CD14-positive monocyte (primary cell): ENCODE measurements around the gene AP1G2. TPM values are rescaled to one million over a fixed set of nuclear protein-coding genes. Genes with fewer than 3 reads are reported as not detected.

Experiments used
- DNase-seq, 3 donors: peaks; one replicate each; pipeline ENCODE4 v3.0.0-alpha.2; 2011 to 2022
- H2AFZ ChIP-seq: 2 replicates; pipeline ENCODE4 v1.6.0; 2012; ENCODE audit warnings: mild to moderate bottlenecking, low read depth, low read length, inconsistent platforms; ENCODE audit not compliant: insufficient read depth, poor library complexity, severe bottlenecking
- H3K27ac ChIP-seq, 2 donors: 1 replicate in 1 of 2; 2 replicates in 1 of 2; pipeline ENCODE4 v1.5.1; 2012 to 2013; ENCODE audit warnings: low read length in 2 of 2, control low read depth in 1 of 2, inconsistent platforms in 1 of 2, low read depth in 1 of 2, mild to moderate bottlenecking in 1 of 2
- H3K27me3 ChIP-seq, 2 donors: one replicate each; pipeline versions ENCODE4 v1.6.0 to v1.6.1; 2011 to 2013; ENCODE audit warnings: low read length in 2 of 2; ENCODE audit not compliant: control insufficient read depth in 2 of 2, insufficient read depth in 2 of 2
- H3K36me3 ChIP-seq, 2 donors: replicated peaks in 1 of 2; 1 replicate in 1 of 2; 2 replicates in 1 of 2; pipeline versions ENCODE4 v1.5.1 to v1.6.1; 2012 to 2013; ENCODE audit warnings: low read length in 2 of 2, control low read depth in 1 of 2, inconsistent platforms in 1 of 2, mild to moderate bottlenecking in 1 of 2; ENCODE audit not compliant: insufficient read depth in 2 of 2, control insufficient read depth in 1 of 2
- H3K4me1 ChIP-seq, 2 donors: 1 replicate in 1 of 2; 2 replicates in 1 of 2; pipeline versions ENCODE4 v1.5.1 to v1.6.1; 2012 to 2013; ENCODE audit warnings: low read length in 2 of 2, control low read depth in 1 of 2, inconsistent platforms in 1 of 2, mild to moderate bottlenecking in 1 of 2, moderate library complexity in 1 of 2; ENCODE audit not compliant: insufficient read depth in 2 of 2, control insufficient read depth in 1 of 2
- H3K4me2 ChIP-seq: replicated peaks from 2 replicates; pipeline ENCODE3; 2012; ENCODE audit warnings: low read length, moderate library complexity, mild to moderate bottlenecking; ENCODE audit not compliant: poor library complexity, severe bottlenecking; ENCODE audit errors: extremely low read depth
- H3K4me3 ChIP-seq, 3 experiments: fragments of 200-600 bp in 1 of 3; sonication (generic) in 1 of 3; replicated peaks in 1 of 3; 1 replicate in 2 of 3; 2 replicates in 1 of 3; pipeline ENCODE4 v1.5.1; 2011 to 2013; ENCODE audit warnings: low read length in 3 of 3, mild to moderate bottlenecking in 3 of 3, control low read depth in 2 of 3, low read depth in 2 of 3, inconsistent platforms in 1 of 3, moderate library complexity in 1 of 3
- H3K79me2 ChIP-seq: 2 replicates; pipeline ENCODE4 v1.6.0; 2012; ENCODE audit warnings: mild to moderate bottlenecking, control low read depth, inconsistent platforms, low read length, moderate library complexity; ENCODE audit not compliant: insufficient read depth
- H3K9ac ChIP-seq: 2 replicates; pipeline ENCODE4 v1.6.0; 2017; ENCODE audit warnings: low read length, mild to moderate bottlenecking; ENCODE audit not compliant: insufficient read depth, poor library complexity, severe bottlenecking
- H3K9me3 ChIP-seq, 2 donors: replicated peaks in 1 of 2; 1 replicate in 1 of 2; 2 replicates in 1 of 2; pipeline versions ENCODE4 v1.5.1 to v1.6.1; 2012 to 2013; ENCODE audit warnings: low read length in 2 of 2, control low read depth in 1 of 2; ENCODE audit not compliant: control insufficient read depth in 1 of 2, insufficient read depth in 1 of 2
- H4K20me1 ChIP-seq: 2 replicates; pipeline ENCODE4 v1.6.0; 2012; ENCODE audit warnings: mild to moderate bottlenecking, low read length, control low read depth, moderate library complexity; ENCODE audit not compliant: insufficient read depth
- H3K27ac Mint-ChIP-seq, 7 donors: one replicate each; pipeline ENCODE4 v1.8.0; 2020; ENCODE audit warnings: mild to moderate bottlenecking in 7 of 7, mixed read lengths in 7 of 7, moderate library complexity in 6 of 7, inconsistent platforms in 2 of 7
- H3K27me3 Mint-ChIP-seq, 3 donors: one replicate each; pipeline ENCODE4 v1.8.0; 2021 to 2022; ENCODE audit warnings: low read depth in 3 of 3, mild to moderate bottlenecking in 3 of 3, mixed read lengths in 3 of 3, moderate library complexity in 3 of 3, inconsistent platforms in 1 of 3
- H3K36me3 Mint-ChIP-seq, 2 donors: one replicate each; pipeline ENCODE4 v1.8.0; 2020; ENCODE audit warnings: mixed read lengths in 2 of 2, inconsistent platforms in 1 of 2, mild to moderate bottlenecking in 1 of 2
- H3K4me1 Mint-ChIP-seq: one replicate; pipeline ENCODE4 v1.8.0; 2020; ENCODE audit warnings: mild to moderate bottlenecking, mixed read lengths
- H3K4me3 Mint-ChIP-seq, 2 donors: one replicate each; pipeline ENCODE4 v1.8.0; 2020; ENCODE audit warnings: mild to moderate bottlenecking in 2 of 2, mixed read lengths in 2 of 2, moderate library complexity in 1 of 2
- H3K9me3 Mint-ChIP-seq, 7 donors: one replicate each; pipeline ENCODE4 v1.8.0; 2020 to 2022; ENCODE audit warnings: mixed read lengths in 7 of 7, mild to moderate bottlenecking in 6 of 7, moderate library complexity in 6 of 7, inconsistent platforms in 2 of 7
- WGBS: methylation state at CpG from one replicate; pipeline ENCODE4 v1.1.5; 2013; ENCODE audit warnings: missing lambda C conversion rate; ENCODE audit not compliant: insufficient coverage; 5-methylcytosine and 5-hydroxymethylcytosine counted together
- intact Hi-C, 2 donors: fragments of 100-400 bp; cut with micrococcal nuclease; formaldehyde crosslinking; loops; one replicate each; pipeline versions ENCODE4 v1.15.0 to v1.15.1; 2023
- polyA plus RNA-seq, 3 donors: library from polyadenylated mRNA; depleted of rRNA in 1 of 3; unstranded in 2 of 3; stranded (reverse) in 1 of 3; fragments of 300-500 nt in 2 of 3; fragments of >200 nt in 1 of 3; fragmentation: Illumina TruSeq in 2 of 3; gene quantifications; 1 replicate in 2 of 3; 2 replicates in 1 of 3; pipeline ENCODE4 v1.2.3, GENCODE V29; 2012 to 2021
- TF ChIP-seq, protein P1 (sequence below): fragments of 200-600 bp; IDR thresholded peaks from one replicate; pipeline ENCODE4 v1.8.0; 2022; ENCODE audit warnings: antibody characterized with exemption, mild to moderate bottlenecking

Gene AP1G2
- polyA plus RNA-seq, 3 donors = 32.2 to 437 (median 37.0) TPM

GRCh38 chr14:23613242-23614070 lies 45.9 kb upstream of the AP1G2 start:
- no peak overlapping the region for H2AFZ ChIP-seq

GRCh38 chr14:23612802-23613201 lies 45.2 kb upstream of the AP1G2 start:
- H3K9ac ChIP-seq = no peak overlapping the region
- 100% methylated on average over 1 of the region's 1 CpG for WGBS
- H3K27me3 Mint-ChIP-seq = peaks cover 0 to 3% (median 1%) of the 10 kb centered on the region in 3 donors
- no peak overlapping the region for H3K27ac Mint-ChIP-seq
- H3K27me3 ChIP-seq = no peaks in the 10 kb centered on the region
- TF ChIP-seq, protein P1, sequence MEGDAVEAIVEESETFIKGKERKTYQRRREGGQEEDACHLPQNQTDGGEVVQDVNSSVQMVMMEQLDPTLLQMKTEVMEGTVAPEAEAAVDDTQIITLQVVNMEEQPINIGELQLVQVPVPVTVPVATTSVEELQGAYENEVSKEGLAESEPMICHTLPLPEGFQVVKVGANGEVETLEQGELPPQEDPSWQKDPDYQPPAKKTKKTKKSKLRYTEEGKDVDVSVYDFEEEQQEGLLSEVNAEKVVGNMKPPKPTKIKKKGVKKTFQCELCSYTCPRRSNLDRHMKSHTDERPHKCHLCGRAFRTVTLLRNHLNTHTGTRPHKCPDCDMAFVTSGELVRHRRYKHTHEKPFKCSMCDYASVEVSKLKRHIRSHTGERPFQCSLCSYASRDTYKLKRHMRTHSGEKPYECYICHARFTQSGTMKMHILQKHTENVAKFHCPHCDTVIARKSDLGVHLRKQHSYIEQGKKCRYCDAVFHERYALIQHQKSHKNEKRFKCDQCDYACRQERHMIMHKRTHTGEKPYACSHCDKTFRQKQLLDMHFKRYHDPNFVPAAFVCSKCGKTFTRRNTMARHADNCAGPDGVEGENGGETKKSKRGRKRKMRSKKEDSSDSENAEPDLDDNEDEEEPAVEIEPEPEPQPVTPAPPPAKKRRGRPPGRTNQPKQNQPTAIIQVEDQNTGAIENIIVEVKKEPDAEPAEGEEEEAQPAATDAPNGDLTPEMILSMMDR = no peak
- no peak overlapping the region for H2AFZ ChIP-seq
- no peak for DNase-seq
- H3K4me1 ChIP-seq = peaks cover 2 to 11% of the 10 kb centered on the region in 2 donors
- H3K36me3 Mint-ChIP-seq = no peaks in the 10 kb centered on the region
- intact Hi-C loops = no loop called here
- no peak overlapping the region for H3K4me3 Mint-ChIP-seq
- no peaks in the 10 kb centered on the region for H3K9me3 ChIP-seq
- no peaks in the 10 kb centered on the region for H3K79me2 ChIP-seq
- H3K36me3 ChIP-seq = no peaks in the 10 kb centered on the region
- no peak overlapping the region for H3K4me2 ChIP-seq
- no peaks in the 10 kb centered on the region for H4K20me1 ChIP-seq
- H3K9me3 Mint-ChIP-seq = peaks cover 0 to 6% (median 0%) of the 10 kb centered on the region in 7 donors
- H3K27ac ChIP-seq = no peak overlapping the region
- peaks cover 15% of the 10 kb centered on the region for H3K4me1 Mint-ChIP-seq
- H3K4me3 ChIP-seq = no peak overlapping the region

More at GRCh38 chr14:23613242-23614070, 45.9 kb upstream of the AP1G2 start:
- TF ChIP-seq, protein P1 = no peak
- Histone ChIP-seq H4K20me1 (no peaks in the 10 kb centered on the region), H3K9ac (no peak overlapping the region), H3K27ac (no peak overlapping the region), H3K4me3 (no peak overlapping the region), H3K27me3 (no peaks in the 10 kb centered on the region), H3K4me1 (peaks cover 2 to 11% of the 10 kb centered on the region in 2 donors), H3K36me3 (no peaks in the 10 kb centered on the region), H3K79me2 (no peaks in the 10 kb centered on the region), H3K9me3 (no peaks in the 10 kb centered on the region), H3K4me2 (no peak overlapping the region)
- no peak overlapping the region for H3K27ac Mint-ChIP-seq
- peaks cover 15% of the 10 kb centered on the region for H3K4me1 Mint-ChIP-seq
- peaks cover 0 to 6% (median 0%) of the 10 kb centered on the region in 7 donors for H3K9me3 Mint-ChIP-seq
- intact Hi-C loops = no loop called here
- no peak for DNase-seq
- H3K27me3 Mint-ChIP-seq = peaks cover 0 to 5% (median 0%) of the 10 kb centered on the region in 3 donors
- WGBS = 100% methylated on average over 1 of the region's 6 CpGs
- H3K36me3 Mint-ChIP-seq = no peaks in the 10 kb centered on the region
- no peak overlapping the region for H3K4me3 Mint-ChIP-seq
